Transverse colon (tissue), 4 donors: ENCODE data around the gene EML3. TPM values are rescaled to one million over a fixed set of nuclear protein-coding genes. Genes with fewer than 3 reads are reported as not detected.
"Not testable (repeated sequence)": the region's sequence is repeated elsewhere in the genome, so short reads cannot be mapped to it uniquely, and the experiment has no call there.

Experiments
- DNase-seq: peaks from one replicate; pipeline ENCODE4 v3.0.0-alpha.2; 2019
- H3K27ac ChIP-seq, 4 donors: fragments of 200-600 bp; sonication (generic); 2 replicates each; pipeline ENCODE4 v1.5.1; 2016 to 2018; ENCODE audit warnings: inconsistent platforms in 4 of 4
- H3K27me3 ChIP-seq: fragments of 200-600 bp; sonication (generic); 2 replicates; pipeline ENCODE4 v1.5.1; 2017; ENCODE audit warnings: inconsistent platforms
- H3K36me3 ChIP-seq, 4 donors: fragments of 200-600 bp; sonication (generic); 2 replicates each; pipeline ENCODE4 v1.5.1; 2017 to 2019; ENCODE audit warnings: inconsistent platforms in 4 of 4
- H3K4me1 ChIP-seq, 4 donors: fragments of 200-600 bp; sonication (generic); 2 replicates each; pipeline ENCODE4 v1.5.1; 2017 to 2020; ENCODE audit warnings: inconsistent platforms in 4 of 4
- H3K4me3 ChIP-seq, 4 donors: fragments of 200-600 bp; sonication (generic); 1 replicate in 1 of 4; 2 replicates in 3 of 4; pipeline versions ENCODE4 v1.5.1 to v1.6.1; 2017 to 2019; ENCODE audit warnings: inconsistent platforms in 4 of 4
- H3K9me3 ChIP-seq, 2 donors: fragments of 200-600 bp; sonication (generic); 2 replicates each; pipeline ENCODE4 v1.5.1; 2017 to 2019; ENCODE audit warnings: inconsistent platforms in 2 of 2
- CTCF ChIP-seq, 5 experiments: fragments of 200-600 bp in 3 of 5; fragments of 450-650 bp in 2 of 5; sonication (generic) in 3 of 5; IDR thresholded peaks; 1 replicate in 2 of 5; 2 replicates in 3 of 5; pipeline ENCODE4 v1.5.1; 2016 to 2017; ENCODE audit warnings: antibody characterized with exemption in 5 of 5, inconsistent platforms in 3 of 5, mild to moderate bottlenecking in 2 of 5, moderate library complexity in 1 of 5
- EP300 ChIP-seq: sonication (generic); formaldehyde crosslinking; IDR thresholded peaks from one replicate; pipeline ENCODE4 v1.6.1; 2017; ENCODE audit warnings: antibody characterized with exemption, low read depth
- POLR2A ChIP-seq: fragments of 450-650 bp; IDR thresholded peaks from one replicate; pipeline ENCODE4 v1.6.1; 2016; ENCODE audit warnings: antibody characterized with exemption, mild to moderate bottlenecking, moderate library complexity
- POLR2AphosphoS5 ChIP-seq, 3 donors: sonication (generic); formaldehyde crosslinking; IDR thresholded peaks; one replicate each; pipeline ENCODE4 v1.6.1; 2016; ENCODE audit warnings: antibody characterized with exemption in 3 of 3
- WGBS, 2 donors: methylation state at CpG; one replicate each; pipeline ENCODE4 v1.1.5; 2018; ENCODE audit warnings: low coverage in 1 of 2; 5-methylcytosine and 5-hydroxymethylcytosine counted together
- in situ Hi-C, 4 donors: fragments of 200-750 bp; cut with MboI; loops; one replicate each; pipeline versions ENCODE4 v1.15.0 to v1.15.1; 2017; ENCODE audit warnings: low sequenced_read_pairs in 3 of 4, low pct_ligation_motif_present in 1 of 4, low pct_unique_long_range_greater_than_20kb in 1 of 4
- intact Hi-C: fragments of 100-400 bp; cut with DNase I; formaldehyde crosslinking; loops from one replicate; pipeline ENCODE4 v1.15.1; 2023; ENCODE audit warnings: low total_unique reads
- total RNA-seq, 4 donors: library from RNA; depleted of rRNA; stranded (reverse); fragments of >200 nt; gene quantifications; one replicate each; pipeline ENCODE4 v1.1.0, GENCODE V29; 2016

The EML3 gene
- total RNA-seq, 4 donors from 2014 or later, result 35.0 to 61.1 (median 44.9) TPM

- in situ Hi-C loops, result loop anchor here in 1 of 4 donors (10.0 kb wide), 1 partner anchor 142 kb away; no protein-coding TSS in a partner anchor
- Histone ChIP-seq H3K4me3 (no peak overlapping the region), H3K27me3 (no peaks in the 10 kb centered on the region), H3K4me1 (peaks cover under 1 to 20% (median 9%) of the 10 kb centered on the region in 4 donors), H3K9me3 (no peaks in the 10 kb centered on the region), H3K27ac (no peak overlapping the region), H3K36me3 (peaks cover 0 to 72% (median 26%) of the 10 kb centered on the region in 4 donors)
- 62 to 74% methylated on average over 3 to 8 of the region's 8 CpGs for WGBS, 2 donors
- no peak for DNase-seq
- intact Hi-C loops, result no loop called here
- TF ChIP-seq CTCF (IDR thresholded peaks at IDR 0.05) (no peak), POLR2A (no peak), POLR2AphosphoS5 (IDR thresholded peaks at IDR 0.05) (no peak), EP300 (no peak)
Measured at GRCh38 chr11:62567018-62567633, 45.4 kb downstream of the EML3 start.

- Histone ChIP-seq H3K27ac (no peak overlapping the region), H3K36me3 (peaks cover 0 to 70% (median 25%) of the 10 kb centered on the region in 4 donors), H3K27me3 (no peaks in the 10 kb centered on the region), H3K4me1 (peaks cover 0 to 14% (median 3%) of the 10 kb centered on the region in 4 donors), H3K9me3 (no peaks in the 10 kb centered on the region), H3K4me3 (no peak overlapping the region)
- DNase-seq, result no peak
- intact Hi-C loops (no loop called here), in situ Hi-C loops (loop anchor here in 1 of 4 donors (10.0 kb wide), 1 partner anchor 141 kb away; no protein-coding TSS in a partner anchor)
- WGBS, 2 donors, result 72 to 91% methylated on average over 8 of the region's 8 CpGs
- no peak for TF ChIP-seq POLR2A
- no peak for TF ChIP-seq POLR2AphosphoS5 (IDR thresholded peaks at IDR 0.05)
- no peak for TF ChIP-seq CTCF (IDR thresholded peaks at IDR 0.05)
- no peak for TF ChIP-seq EP300
Measured at GRCh38 chr11:62566247-62566646, 46.3 kb downstream of the EML3 start.

- no peaks in the 10 kb centered on the region for H3K9me3 ChIP-seq
- no peaks in the 10 kb centered on the region for H3K27me3 ChIP-seq
- in situ Hi-C loops (loop anchor here in 1 of 4 donors (10.0 kb wide), 1 partner anchor 140 kb away; no protein-coding TSS in a partner anchor), intact Hi-C loops (no loop called here)
- H3K27ac ChIP-seq, result no peak overlapping the region
- DNase-seq, result no peak
- WGBS, 2 donors, result 31 to 69% methylated on average over 2 to 5 of the region's 5 CpGs
- no peak overlapping the region for H3K4me3 ChIP-seq
- peaks cover 0 to 63% (median 20%) of the 10 kb centered on the region in 4 donors for H3K36me3 ChIP-seq
- H3K4me1 ChIP-seq, result peaks cover 9 to 18% (median 11%) of the 10 kb centered on the region in 4 donors
- no peak for TF ChIP-seq POLR2AphosphoS5 (IDR thresholded peaks at IDR 0.05)
- no peak for TF ChIP-seq CTCF (IDR thresholded peaks at IDR 0.05)
- no peak for TF ChIP-seq EP300
- no peak for TF ChIP-seq POLR2A
Measured at GRCh38 chr11:62565100-62565802, 47.3 kb downstream of the EML3 start.

GRCh38 chr11:62561677-62562230, 50.8 kb downstream of the EML3 start:
- in situ Hi-C loops, result loop anchor here in 1 of 4 donors (10.0 kb wide), 1 partner anchor 137 kb away; no protein-coding TSS in a partner anchor
- 69 to 70% methylated on average over 3 of the region's 3 CpGs for WGBS, 2 donors
- H3K27me3 ChIP-seq, H3K9me3 ChIP-seq, intact Hi-C loops, DNase-seq, H3K4me3 ChIP-seq: not testable (repeated sequence)
- Histone ChIP-seq H3K4me1 (peaks cover 21 to 38% (median 27%) of the 10 kb centered on the region in 4 donors), H3K36me3 (peaks cover 0 to 52% (median 11%) of the 10 kb centered on the region in 4 donors), H3K27ac (peak overlapping the region; percentile 91 to 100 (median 96))
